ENCODE results near the gene RGP1.

RGP1 gene

DNA sequence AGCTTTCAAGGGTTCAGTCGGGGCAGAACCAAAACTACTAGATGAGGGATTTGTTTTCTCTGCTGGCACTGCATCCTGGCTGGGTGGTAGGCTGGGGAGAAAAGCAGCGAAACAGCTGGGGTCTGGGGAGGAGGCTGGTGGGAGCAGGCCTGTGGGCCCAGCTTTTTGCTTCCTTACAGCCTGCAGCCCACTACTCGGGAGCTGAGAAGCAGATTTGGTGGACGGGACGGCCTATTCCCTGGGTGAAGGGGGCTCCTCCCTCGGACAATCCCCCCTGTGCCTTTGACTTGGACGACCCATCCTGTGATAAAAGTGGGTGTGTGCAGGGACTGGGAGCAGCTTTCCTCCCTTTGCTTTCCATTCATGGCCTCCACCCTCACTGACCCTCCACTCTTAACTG, 51.4 kb downstream of the RGP1 start:
- DNase-seq (ENCODE audit: extremely low read depth in 1 of 2, low read depth in 1 of 2), result no peak

DNA sequence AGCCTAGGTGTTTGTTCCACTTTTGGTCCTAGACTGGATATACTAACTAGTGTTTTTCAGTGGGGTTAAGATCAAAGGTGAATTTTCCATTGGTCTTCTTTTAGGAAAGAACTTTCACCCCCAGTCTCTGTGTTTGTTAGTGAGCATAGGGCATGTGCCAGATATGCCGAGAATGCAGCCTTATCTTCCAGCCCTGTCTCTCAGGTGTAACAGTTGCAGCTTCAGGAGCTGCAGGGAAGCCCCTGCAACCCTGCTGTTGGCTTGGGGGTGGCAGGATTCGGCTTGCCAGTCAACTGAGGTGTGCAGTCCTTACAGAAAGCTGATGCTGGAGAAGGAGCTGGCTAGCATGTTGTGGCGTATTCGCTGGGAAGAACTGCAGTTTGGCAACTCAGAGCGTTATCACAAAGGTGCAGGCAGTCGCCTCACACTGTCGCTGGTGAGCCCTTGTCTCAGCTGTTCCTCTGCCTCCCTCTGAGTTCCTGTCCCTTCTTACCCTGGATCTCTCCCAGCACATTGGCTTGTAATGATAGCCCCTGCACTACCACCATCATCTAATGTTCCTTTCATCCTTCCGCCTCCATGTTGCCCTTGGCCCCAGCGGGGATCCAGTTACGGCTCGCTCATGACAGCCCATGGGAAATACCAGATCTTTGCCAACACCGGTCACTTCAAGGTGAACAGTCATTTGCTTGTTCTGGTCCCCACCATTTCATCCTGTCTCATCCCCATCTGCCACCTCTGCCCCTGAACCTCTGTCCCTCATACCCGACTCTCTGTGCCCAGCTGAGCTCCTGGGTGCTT, 52.4 kb downstream of the RGP1 start:
- DNase-seq (ENCODE audit: extremely low read depth in 1 of 2, low read depth in 1 of 2), result no peak

DNA sequence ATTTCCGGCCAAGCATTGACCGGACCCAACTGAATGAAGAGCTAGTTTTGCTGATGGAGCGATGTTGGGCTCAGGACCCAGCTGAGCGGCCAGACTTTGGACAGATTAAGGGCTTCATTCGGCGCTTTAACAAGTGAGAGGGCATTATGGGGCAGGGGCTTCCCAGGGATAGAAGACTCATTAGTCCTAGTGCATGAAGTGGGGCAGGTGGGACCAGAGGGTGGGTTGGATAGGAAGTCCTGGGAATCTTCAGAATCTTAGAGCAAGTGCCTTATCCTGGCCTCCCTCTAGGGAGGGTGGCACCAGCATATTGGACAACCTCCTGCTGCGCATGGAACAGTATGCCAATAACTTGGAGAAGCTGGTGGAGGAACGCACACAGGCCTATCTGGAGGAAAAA, 57.0 kb downstream of the RGP1 start:
- DNase-seq (ENCODE audit: extremely low read depth in 1 of 2, low read depth in 1 of 2), result no peak

All from stimulated activated CD8-positive, alpha-beta memory T cell treated with anti-CD3 and anti-CD28 coated beads, Interleukin-7, amount 100 ng/mL, for 48 hours (primary cell).